NCI-H2029 treated with DMSO at 0.1 percent for 48 hours (cell line): ENCODE results near the gene CNOT4.
"Not testable (repeated sequence)": the region's sequence is repeated elsewhere in the genome, so short reads cannot be mapped to it uniquely, and the experiment has no call there.

ENCODE experiments used
- DNase-seq: peaks from one replicate; lab custom pipeline; 2025; lab: John Stamatoyannopoulos, UW

CNOT4 gene

GRCh38 chr7:135326636-135327280, 183.1 kb downstream of the CNOT4 start:
- DNase-seq: peak; percentile 81

DNA sequence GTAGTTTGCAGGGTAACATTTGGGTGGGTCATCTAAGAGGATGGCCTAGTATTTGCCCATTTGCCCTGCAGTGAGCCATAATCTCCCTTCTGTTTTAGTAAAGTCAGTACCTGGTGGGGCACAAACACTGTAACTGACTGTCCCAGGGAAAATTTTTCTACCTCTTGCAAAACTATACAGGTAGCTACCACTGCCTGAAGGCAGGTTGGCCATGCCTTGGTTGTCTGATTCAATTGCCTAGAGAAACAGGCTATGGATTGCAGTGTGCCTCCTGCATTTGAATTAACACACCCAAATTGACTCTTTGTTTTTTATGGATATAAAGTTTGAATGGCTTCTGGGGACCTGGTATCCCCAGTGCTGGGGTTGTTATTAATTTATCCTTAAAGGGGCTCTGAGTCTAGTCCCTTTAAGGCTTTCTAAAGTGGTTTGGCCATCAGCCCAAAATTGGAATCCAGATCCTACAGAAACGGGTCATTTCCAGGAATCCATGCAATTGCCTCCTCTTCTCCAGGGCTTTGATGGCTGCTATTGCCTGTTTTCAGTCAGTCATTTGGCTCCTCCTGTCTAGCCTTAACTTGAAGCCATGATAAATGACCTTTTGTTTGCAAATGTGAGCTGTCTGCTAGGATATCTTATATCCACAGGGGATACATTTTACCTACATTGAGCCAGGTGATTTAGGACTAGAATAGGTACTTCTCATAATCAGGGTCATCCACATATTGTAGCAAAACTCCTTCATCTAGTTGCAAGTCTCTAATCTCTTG, 187.1 kb downstream of the CNOT4 start:
- no peak for DNase-seq

DNA sequence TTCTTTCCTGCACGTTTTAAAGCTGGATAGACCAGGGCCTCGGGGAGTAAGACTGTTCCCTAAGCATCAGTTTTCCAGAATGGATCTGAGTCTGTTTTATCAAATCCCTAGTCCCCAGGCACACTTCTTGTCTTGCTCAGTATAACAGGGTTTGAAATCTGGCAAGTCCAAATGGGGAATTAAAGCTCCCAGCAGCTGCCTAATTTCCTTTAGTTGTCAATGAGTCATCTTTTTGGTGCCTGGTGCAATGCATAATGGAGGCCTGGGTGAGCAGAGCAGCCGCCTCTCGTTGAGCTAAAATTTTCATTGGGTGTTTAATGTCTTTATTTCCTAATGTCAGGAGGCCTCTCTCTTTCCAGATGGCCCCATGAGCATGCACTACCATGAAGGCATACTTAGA, 188.3 kb downstream of the CNOT4 start:
- no peak for DNase-seq

- DNase-seq: not testable (repeated sequence)
Observed at GRCh38 chr7:135320953-135321352, 188.9 kb downstream of the CNOT4 start.

DNA sequence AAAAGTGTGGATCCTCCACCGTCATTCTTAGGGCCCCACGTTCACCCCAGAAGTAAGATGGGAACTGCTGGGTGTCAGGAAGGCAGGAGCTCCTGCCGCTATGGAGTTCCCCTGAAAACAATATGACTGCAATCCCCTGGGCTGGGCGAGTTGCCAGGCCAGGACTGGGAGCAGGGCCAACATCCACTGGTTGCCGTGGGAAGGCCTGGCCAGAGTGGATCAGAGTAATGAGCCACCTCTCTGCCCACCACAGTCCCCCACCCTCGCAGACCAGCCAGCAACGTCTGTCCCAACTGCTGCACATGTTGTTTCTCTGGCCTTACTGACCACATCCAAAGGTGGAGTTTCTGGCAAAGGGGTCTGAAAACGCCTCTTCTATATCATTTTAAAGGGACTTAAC, 189.6 kb downstream of the CNOT4 start:
- peak; percentile 52 for DNase-seq

- no peak for DNase-seq
Observed at GRCh38 chr7:135317676-135318325, 192.1 kb downstream of the CNOT4 start.

DNA sequence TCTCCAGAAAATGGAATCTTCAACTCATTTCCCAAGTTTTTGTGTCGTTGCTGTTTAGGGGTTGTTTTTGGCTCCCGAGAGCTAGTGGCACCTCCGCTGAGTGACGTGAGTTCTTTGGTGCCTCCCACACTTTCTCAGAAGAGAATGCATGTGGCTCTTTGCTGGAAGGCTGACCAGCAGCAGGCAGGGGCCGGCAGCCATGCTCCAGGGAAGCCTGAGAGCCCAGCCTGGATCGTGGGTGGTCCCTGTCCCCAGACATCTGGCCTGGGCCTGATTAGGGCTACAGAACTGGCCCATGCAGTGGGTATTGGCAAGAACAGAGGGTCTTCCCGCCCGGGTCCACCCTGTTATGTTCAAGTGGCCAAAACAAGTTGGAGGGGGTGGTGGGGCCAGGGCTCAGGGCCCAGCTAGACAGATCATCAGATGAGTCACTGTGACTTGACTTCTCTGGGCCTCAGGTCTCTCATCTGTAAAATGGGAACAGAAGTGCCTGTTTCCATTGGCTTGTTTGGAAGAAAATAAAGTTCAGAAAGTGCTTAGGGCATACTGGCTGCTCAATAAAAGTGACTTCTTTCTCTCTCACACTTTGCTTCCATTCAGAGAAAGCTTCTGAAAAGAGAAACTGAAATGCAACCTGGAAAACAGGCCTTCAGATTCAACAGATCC, 193.1 kb downstream of the CNOT4 start:
- DNase-seq: no peak

- DNase-seq: no peak
Observed at GRCh38 chr7:135313971-135314370, 195.9 kb downstream of the CNOT4 start.
